IMR-90 (cell line): ENCODE results near the gene PIKFYVE. TPM values are rescaled to one million over a fixed set of nuclear protein-coding genes. Genes with fewer than 3 reads are reported as not detected.

ENCODE experiments used
- ATAC-seq: fragments of 200-7000 bp; cut with Tn5 transposase; 2 replicates; pipeline ENCODE4 v1.9.1; 2020; ENCODE audit warnings: low read depth, mild to moderate bottlenecking, moderate library complexity
- BruUV-seq: library from RNA; stranded (reverse); fragments of 400-500 nt; replicated peaks from 2 replicates; lab custom pipeline; 2021; lab: Mats Ljungman, UMichigan
- CTCF ChIA-PET: fragments of 300-600 bp; formaldehyde crosslinking; extraction: SDS; loops from one replicate; lab custom pipeline; 2021; ENCODE audit warnings: antibody characterized with exemption; lab: Yijun Ruan, JAX
- POLR2A ChIA-PET: fragments of 300-600 bp; sonication (Branson Sonifier 250); formaldehyde crosslinking; loops from one replicate; lab custom pipeline; 2022; ENCODE audit warnings: antibody characterized with exemption; ENCODE audit not compliant: unreplicated experiment; lab: Charles Lee
- DNase-seq: peaks from one replicate; pipeline ENCODE4 v3.0.0; 2013
- H2AFZ ChIP-seq: replicated peaks from 2 replicates; pipeline ENCODE3; 2013; ENCODE audit warnings: low read length, mild to moderate bottlenecking; ENCODE audit not compliant: poor library complexity
- H2AK5ac ChIP-seq: 2 replicates; pipeline ENCODE4 v1.6.1; 2013; ENCODE audit warnings: low read depth, low read length, inconsistent platforms
- H2AK9ac ChIP-seq: replicated peaks from 2 replicates; pipeline ENCODE3; 2013; ENCODE audit warnings: mild to moderate bottlenecking, low read depth, low read length, moderate library complexity; ENCODE audit not compliant: poor library complexity
- H2BK120ac ChIP-seq: 2 replicates; pipeline ENCODE4 v1.6.1; 2013; ENCODE audit warnings: low read depth, low read length, inconsistent platforms
- H2BK15ac ChIP-seq: 3 replicates; pipeline ENCODE4 v1.6.1; 2013; ENCODE audit warnings: low read depth, low read length, inconsistent platforms
- H2BK20ac ChIP-seq: 2 replicates; pipeline ENCODE4 v1.6.1; 2013; ENCODE audit warnings: low read depth, mild to moderate bottlenecking, inconsistent platforms, low read length, moderate library complexity
- H2BK5ac ChIP-seq: 2 replicates; pipeline ENCODE4 v1.6.1; 2013; ENCODE audit warnings: mild to moderate bottlenecking, low read depth, low read length, inconsistent platforms; ENCODE audit not compliant: poor library complexity, severe bottlenecking
- H3K14ac ChIP-seq: replicated peaks from 2 replicates; pipeline ENCODE4 v1.6.1; 2013; ENCODE audit warnings: low read depth, low read length, inconsistent platforms
- H3K18ac ChIP-seq: 2 replicates; pipeline ENCODE4 v1.6.1; 2013; ENCODE audit warnings: low read depth, low read length, control low read depth
- H3K23ac ChIP-seq: 2 replicates; pipeline ENCODE4 v1.6.1; 2013; ENCODE audit warnings: low read depth, low read length, inconsistent platforms
- H3K27ac ChIP-seq: 2 replicates; pipeline ENCODE4 v1.5.1; 2013; ENCODE audit warnings: mild to moderate bottlenecking, control low read depth, low read length; ENCODE audit not compliant: insufficient read depth
- H3K27me3 ChIP-seq: 2 replicates; pipeline ENCODE4 v1.6.1; 2013; ENCODE audit warnings: low read length; ENCODE audit not compliant: control insufficient read depth, insufficient read depth
- H3K36me3 ChIP-seq: 2 replicates; pipeline ENCODE4 v1.6.1; 2013; ENCODE audit warnings: low read length, mixed read lengths; ENCODE audit not compliant: control insufficient read depth, insufficient read depth
- H3K4ac ChIP-seq: 2 replicates; pipeline ENCODE4 v1.6.1; 2013; ENCODE audit warnings: low read depth, low read length, inconsistent platforms
- H3K4me1 ChIP-seq: 2 replicates; pipeline ENCODE4 v1.6.1; 2013; ENCODE audit warnings: low read length, mixed read lengths; ENCODE audit not compliant: control insufficient read depth, insufficient read depth
- H3K4me2 ChIP-seq: 2 replicates; pipeline ENCODE4 v1.6.1; 2013; ENCODE audit warnings: low read depth, mild to moderate bottlenecking, control low read depth, low read length, moderate library complexity
- H3K4me3 ChIP-seq: 2 replicates; pipeline ENCODE4 v1.5.1; 2013; ENCODE audit warnings: low read depth, mild to moderate bottlenecking, control low read depth, low read length, moderate library complexity; ENCODE audit not compliant: insufficient read depth
- H3K56ac ChIP-seq: 2 replicates; pipeline ENCODE4 v1.6.1; 2013; ENCODE audit warnings: low read length, inconsistent platforms; ENCODE audit not compliant: insufficient read depth; ENCODE audit errors: extremely low read depth
- H3K79me1 ChIP-seq, 2 experiments: 2 replicates each; pipeline ENCODE4 v1.6.1; 2013; ENCODE audit warnings: low read length in 2 of 2, inconsistent platforms in 1 of 2, low read depth in 1 of 2
- H3K9ac ChIP-seq: 2 replicates; pipeline ENCODE4 v1.6.1; 2013; ENCODE audit warnings: low read depth, low read length, control low read depth
- H3K9me1 ChIP-seq: 2 replicates; pipeline ENCODE4 v1.6.1; 2013; ENCODE audit warnings: low read length, inconsistent platforms; ENCODE audit not compliant: insufficient read depth
- H3K9me3 ChIP-seq: 2 replicates; pipeline ENCODE4 v1.6.1; 2013; ENCODE audit warnings: low read length; ENCODE audit not compliant: control insufficient read depth, insufficient read depth
- H4K20me1 ChIP-seq: 2 replicates; pipeline ENCODE4 v1.6.1; 2013; ENCODE audit warnings: low read length, inconsistent platforms; ENCODE audit not compliant: insufficient read depth
- H4K5ac ChIP-seq: 2 replicates; pipeline ENCODE4 v1.6.1; 2013; ENCODE audit warnings: mild to moderate bottlenecking, low read depth, low read length, control low read depth
- H4K8ac ChIP-seq, 2 experiments: 2 replicates each; pipeline ENCODE4 v1.6.1; 2013; ENCODE audit warnings: low read depth in 2 of 2, low read length in 2 of 2, control low read depth in 1 of 2, inconsistent platforms in 1 of 2
- H4K91ac ChIP-seq: 2 replicates; pipeline ENCODE4 v1.6.1; 2013; ENCODE audit warnings: low read depth, low read length, inconsistent platforms; ENCODE audit not compliant: insufficient read depth
- BHLHE40 ChIP-seq: fragments of 150-350 bp; IDR thresholded peaks from 2 replicates; pipeline ENCODE4 v1.6.1; 2016; ENCODE audit warnings: mild to moderate bottlenecking, low read depth, low read length
- CEBPB ChIP-seq: IDR thresholded peaks from 2 replicates; pipeline ENCODE4 v1.6.1; 2012; ENCODE audit warnings: low read depth, low read length, improper control_type of control experiment
- CHD1 ChIP-seq: IDR thresholded peaks from 2 replicates; pipeline ENCODE4 v1.6.1; 2012; ENCODE audit warnings: low read depth, low read length, improper control_type of control experiment
- MAFK ChIP-seq: IDR thresholded peaks from 2 replicates; pipeline ENCODE4 v1.6.1; 2012; ENCODE audit warnings: low read depth, low read length, improper control_type of control experiment
- NFE2L2 ChIP-seq: fragments of 150-350 bp; IDR thresholded peaks from 2 replicates; pipeline ENCODE4 v1.6.1; 2016; ENCODE audit warnings: low read depth, mild to moderate bottlenecking, low read length
- RAD21 ChIP-seq: IDR thresholded peaks from 2 replicates; pipeline ENCODE4 v1.6.1; 2012; ENCODE audit warnings: low read length, improper control_type of control experiment
- RFX5 ChIP-seq: IDR thresholded peaks from 2 replicates; pipeline ENCODE4 v1.8.0; 2012; ENCODE audit warnings: low read depth, mild to moderate bottlenecking, low read length, moderate library complexity
- SMC3 ChIP-seq: fragments of 150-350 bp; IDR thresholded peaks from 2 replicates; pipeline ENCODE4 v1.6.1; 2016; ENCODE audit warnings: low read depth, mild to moderate bottlenecking, antibody characterized with exemption, low read length, moderate library complexity
- WGBS, 2 experiments: methylation state at CpG; one replicate each; pipeline versions ENCODE4 v1.1.5 to v1.1.7; 2013; ENCODE audit warnings: missing lambda C conversion rate in 2 of 2; ENCODE audit not compliant: insufficient read length in 1 of 2; ENCODE audit errors: extremely low coverage in 2 of 2; 5-methylcytosine and 5-hydroxymethylcytosine counted together
- dilution Hi-C: fragments of 300-500 bp; cut with HindIII; formaldehyde crosslinking; loops from one replicate; pipeline ENCODE4 v1.14.3; 2018; ENCODE audit warnings: low sequenced_read_pairs; ENCODE audit not compliant: unreplicated experiment
- in situ Hi-C: fragments of 300-500 bp; cut with MboI; formaldehyde crosslinking; loops from 3 replicates; pipeline ENCODE4 v1.14.3; 2019; ENCODE audit warnings: low sequenced_read_pairs, inconsistent platforms, mixed read lengths
- intact Hi-C: fragments of 100-400 bp; cut with micrococcal nuclease; formaldehyde crosslinking; loops from 2 replicates; pipeline ENCODE4 v1.10.0; 2022
- polyA plus RNA-seq, 3 experiments: library from polyadenylated mRNA; depleted of rRNA; stranded (reverse); fragments of >200 nt; gene quantifications; 2 replicates each; pipeline ENCODE4 v1.2.3, GENCODE V29; 2012; ENCODE audit warnings: low replicate concordance in 1 of 3
- total RNA-seq: library from RNA; depleted of rRNA; stranded (reverse); fragments of >200 nt; gene quantifications from 2 replicates; pipeline ENCODE4 v1.2.3, GENCODE V29; 2012
- TF ChIP-seq, protein P1 (sequence below): fragments of 150-350 bp; IDR thresholded peaks from 2 replicates; pipeline ENCODE4 v1.6.1; 2016; ENCODE audit warnings: low read depth, mild to moderate bottlenecking, low read length, moderate library complexity, borderline replicate concordance
- TF ChIP-seq, protein P2 (sequence below): fragments of 150-350 bp; IDR thresholded peaks from 2 replicates; pipeline ENCODE4 v1.6.1; 2017; ENCODE audit warnings: mild to moderate bottlenecking, antibody characterized with exemption, low read length, low read depth

The PIKFYVE gene
- total and polyA plus RNA-seq, 2 of the 4 experiments (the other 2 are of a cell fraction) = 9.3 to 34.6 TPM

DNA sequence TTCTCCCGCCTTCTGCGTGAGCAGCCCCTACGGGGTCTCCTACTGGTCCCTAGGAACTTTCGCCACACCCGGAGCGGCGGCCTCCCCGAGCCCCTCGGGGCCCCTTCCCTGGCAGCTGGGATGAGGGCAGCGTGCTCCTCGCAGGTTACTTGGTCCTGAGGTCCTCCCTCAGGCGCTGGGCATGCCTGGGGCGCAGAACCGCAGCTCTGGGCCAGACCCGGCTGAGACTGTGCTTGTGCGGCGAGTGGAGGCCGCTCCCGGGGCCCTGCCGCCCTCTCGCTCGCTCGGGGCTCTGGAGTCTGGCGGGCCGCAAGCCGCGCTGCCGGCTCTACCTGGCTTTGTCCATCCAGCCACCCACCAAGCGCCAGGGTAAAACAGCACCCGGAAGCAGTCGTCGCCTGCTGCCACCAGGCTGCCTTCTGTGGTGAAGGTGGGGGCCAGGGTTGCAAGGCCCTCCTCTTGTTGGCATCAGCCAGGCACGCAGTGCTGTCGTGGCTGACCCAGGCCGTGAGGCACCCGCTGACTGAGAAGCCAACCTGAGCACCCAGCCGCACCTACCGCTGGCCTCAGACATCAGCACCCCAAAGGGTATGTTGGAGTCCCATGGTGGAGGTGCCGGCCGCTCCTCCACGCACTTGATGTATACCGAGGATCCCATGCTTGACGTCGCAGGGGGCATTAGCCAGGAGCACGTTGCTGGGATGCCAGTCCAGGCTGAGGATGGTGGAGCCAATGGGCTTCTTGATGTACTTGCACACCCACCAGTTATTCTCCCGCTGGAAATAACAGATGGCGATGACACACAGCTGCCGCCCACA lies 94.4 kb downstream of the PIKFYVE start:
- no peak overlapping the region for H3K18ac ChIP-seq
- H3K4me2 ChIP-seq = no peak overlapping the region
- no peaks in the 10 kb centered on the region for H3K9me1 ChIP-seq
- no peaks in the 10 kb centered on the region for H4K20me1 ChIP-seq
- no peak overlapping the region for H2AFZ ChIP-seq
- no peak overlapping the region for H2BK5ac ChIP-seq
- H3K27me3 ChIP-seq = no peaks in the 10 kb centered on the region; the same call in 1 of the 2 replicates
- DNase-seq = no peak
- H3K4me1 ChIP-seq = no peaks in the 10 kb centered on the region
- dilution Hi-C loops (no loop called here), in situ Hi-C loops (no loop called here), intact Hi-C loops (no loop called here)
- no peak overlapping the region for H3K56ac ChIP-seq
- H4K8ac ChIP-seq = no peak overlapping the region
- no peak overlapping the region for H3K9ac ChIP-seq
- ChIA-PET CTCF (no interaction called here), POLR2A (no interaction called here)
- no peak overlapping the region for H3K23ac ChIP-seq
- TF ChIP-seq BHLHE40 (no peak), RAD21 (no peak), CEBPB (no peak), CHD1 (no peak), RFX5 (no peak), MAFK (no peak), NFE2L2 (no peak), SMC3 (no peak)
- TF ChIP-seq, protein P1, sequence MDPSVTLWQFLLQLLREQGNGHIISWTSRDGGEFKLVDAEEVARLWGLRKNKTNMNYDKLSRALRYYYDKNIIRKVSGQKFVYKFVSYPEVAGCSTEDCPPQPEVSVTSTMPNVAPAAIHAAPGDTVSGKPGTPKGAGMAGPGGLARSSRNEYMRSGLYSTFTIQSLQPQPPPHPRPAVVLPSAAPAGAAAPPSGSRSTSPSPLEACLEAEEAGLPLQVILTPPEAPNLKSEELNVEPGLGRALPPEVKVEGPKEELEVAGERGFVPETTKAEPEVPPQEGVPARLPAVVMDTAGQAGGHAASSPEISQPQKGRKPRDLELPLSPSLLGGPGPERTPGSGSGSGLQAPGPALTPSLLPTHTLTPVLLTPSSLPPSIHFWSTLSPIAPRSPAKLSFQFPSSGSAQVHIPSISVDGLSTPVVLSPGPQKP = no peak
- TF ChIP-seq, protein P2, sequence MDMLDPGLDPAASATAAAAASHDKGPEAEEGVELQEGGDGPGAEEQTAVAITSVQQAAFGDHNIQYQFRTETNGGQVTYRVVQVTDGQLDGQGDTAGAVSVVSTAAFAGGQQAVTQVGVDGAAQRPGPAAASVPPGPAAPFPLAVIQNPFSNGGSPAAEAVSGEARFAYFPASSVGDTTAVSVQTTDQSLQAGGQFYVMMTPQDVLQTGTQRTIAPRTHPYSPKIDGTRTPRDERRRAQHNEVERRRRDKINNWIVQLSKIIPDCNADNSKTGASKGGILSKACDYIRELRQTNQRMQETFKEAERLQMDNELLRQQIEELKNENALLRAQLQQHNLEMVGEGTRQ = no peak
- H2BK15ac ChIP-seq = no peak overlapping the region
- no peak overlapping the region for H4K91ac ChIP-seq
- no peak overlapping the region for H2AK5ac ChIP-seq
- no peak overlapping the region for H3K27ac ChIP-seq
- H3K79me1 ChIP-seq = no peaks in the 10 kb centered on the region; a peak in 1 of 4 replicates
- ATAC-seq = no peak
- H3K4me3 ChIP-seq = no peak overlapping the region
- no peak overlapping the region for H4K5ac ChIP-seq
- no peaks in the 10 kb centered on the region for H3K9me3 ChIP-seq
- no TSS peak for BruUV-seq
- no peak overlapping the region for H2BK120ac ChIP-seq
- 98% methylated on average over 11 of the region's 48 CpGs; no CpG with 5 or more reads in 1 of the 2 experiments for WGBS, 2 experiments
- no peak overlapping the region for H2BK20ac ChIP-seq
- no peak overlapping the region for H3K14ac ChIP-seq
- peaks cover 2% of the 10 kb centered on the region for H3K36me3 ChIP-seq
- H2AK9ac ChIP-seq = no peak overlapping the region
- H3K4ac ChIP-seq = no peak overlapping the region
